Breast epithelium (tissue), 4 donors: ENCODE results near the gene HACD3. TPM values are rescaled to one million over a fixed set of nuclear protein-coding genes. Genes with fewer than 3 reads are reported as not detected.

Experiments
- DNase-seq, 2 donors: peaks; one replicate each; pipeline ENCODE4 v3.0.0-alpha.2; 2019; ENCODE audit warnings: low spot score in 2 of 2
- H3K27ac ChIP-seq, 2 donors: fragments of 200-600 bp; sonication (generic) in 1 of 2; one replicate each; pipeline ENCODE4 v1.5.1; 2016 to 2019; ENCODE audit warnings: mild to moderate bottlenecking in 1 of 2
- H3K27me3 ChIP-seq, 2 donors: fragments of 200-600 bp; sonication (generic) in 1 of 2; one replicate each; pipeline versions ENCODE4 v1.5.1 to v1.6.0; 2017 to 2019; ENCODE audit warnings: control low read depth in 1 of 2, mild to moderate bottlenecking in 1 of 2
- H3K36me3 ChIP-seq: fragments of 200-600 bp; one replicate; pipeline ENCODE4 v1.5.1; 2019
- H3K4me1 ChIP-seq, 2 donors: fragments of 200-600 bp; sonication (generic); one replicate each; pipeline ENCODE4 v1.5.1; 2016 to 2019; ENCODE audit warnings: control low read depth in 1 of 2
- H3K4me3 ChIP-seq, 3 donors: fragments of 200-600 bp; sonication (generic); 1 replicate in 2 of 3; 2 replicates in 1 of 3; pipeline ENCODE4 v1.5.1; 2016 to 2019; ENCODE audit warnings: mild to moderate bottlenecking in 3 of 3, moderate library complexity in 2 of 3
- H3K9me3 ChIP-seq, 2 donors: fragments of 200-600 bp; sonication (generic) in 1 of 2; one replicate each; pipeline ENCODE4 v1.5.1; 2016 to 2019; ENCODE audit warnings: control low read depth in 1 of 2
- POLR2A ChIP-seq: fragments of 450-650 bp; IDR thresholded peaks from one replicate; pipeline ENCODE4 v1.6.1; 2016; ENCODE audit warnings: antibody characterized with exemption, mild to moderate bottlenecking, moderate library complexity
- POLR2AphosphoS5 ChIP-seq, 3 donors: sonication (generic); formaldehyde crosslinking; IDR thresholded peaks; one replicate each; pipeline ENCODE4 v1.6.1; 2017; ENCODE audit warnings: antibody characterized with exemption in 3 of 3
- intact Hi-C: fragments of 100-400 bp; cut with DNase I; formaldehyde crosslinking; loops from one replicate; pipeline ENCODE4 v1.15.1; 2023; ENCODE audit warnings: low total_unique reads
- total RNA-seq, 3 donors: library from RNA; depleted of rRNA; stranded (reverse); fragments of >200 nt; gene quantifications; one replicate each; pipeline ENCODE4 v1.1.0, GENCODE V29; 2016
- TF ChIP-seq, protein P1 (sequence below), 3 donors: fragments of 450-650 bp; IDR thresholded peaks; one replicate each; pipeline ENCODE4 v1.5.1; 2016 to 2017; ENCODE audit warnings: antibody characterized with exemption in 3 of 3, mild to moderate bottlenecking in 3 of 3, moderate library complexity in 3 of 3

Gene HACD3
- total RNA-seq, 3 donors from 2014 or later = 23.2 to 103 (median 78.3) TPM

DNA sequence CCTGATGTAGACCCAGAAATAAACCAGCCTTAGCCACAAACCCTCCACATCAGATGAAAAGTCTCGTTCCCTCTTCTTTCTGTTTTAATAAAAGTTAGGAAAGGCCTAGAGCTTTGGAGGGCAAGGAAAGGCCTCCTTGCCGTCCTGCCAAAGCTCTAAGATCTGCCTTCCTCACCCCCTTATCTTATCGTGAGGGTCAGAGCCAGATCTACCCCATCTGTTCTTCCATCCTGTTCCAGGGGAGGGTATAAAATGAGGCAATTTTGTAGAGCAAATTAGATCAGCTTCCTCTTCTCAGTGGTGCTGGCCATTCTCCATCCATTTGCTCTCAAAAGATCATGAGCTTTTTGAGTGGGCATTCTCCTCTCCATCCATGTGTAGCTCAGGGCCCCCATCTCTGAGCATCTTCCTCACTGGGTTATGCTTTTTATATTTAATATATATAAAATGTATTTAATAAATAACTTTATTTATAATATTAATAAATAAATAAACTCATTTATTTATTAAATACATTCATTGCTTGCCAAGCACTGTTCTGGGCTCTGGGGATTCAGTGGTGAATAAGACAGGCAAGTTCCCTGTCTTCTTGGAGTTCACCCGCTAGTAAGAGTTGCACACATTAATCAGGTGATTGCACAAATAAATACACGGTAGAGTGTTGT lies 89.5 kb downstream of the HACD3 start:
- Histone ChIP-seq H3K27ac (no peak overlapping the region), H3K4me3 (no peak overlapping the region), H3K4me1 (no peaks in the 10 kb centered on the region), H3K9me3 (no peaks in the 10 kb centered on the region), H3K36me3 (no peaks in the 10 kb centered on the region), H3K27me3 (no peaks in the 10 kb centered on the region)
- intact Hi-C loops = no loop called here
- TF ChIP-seq, protein P1, sequence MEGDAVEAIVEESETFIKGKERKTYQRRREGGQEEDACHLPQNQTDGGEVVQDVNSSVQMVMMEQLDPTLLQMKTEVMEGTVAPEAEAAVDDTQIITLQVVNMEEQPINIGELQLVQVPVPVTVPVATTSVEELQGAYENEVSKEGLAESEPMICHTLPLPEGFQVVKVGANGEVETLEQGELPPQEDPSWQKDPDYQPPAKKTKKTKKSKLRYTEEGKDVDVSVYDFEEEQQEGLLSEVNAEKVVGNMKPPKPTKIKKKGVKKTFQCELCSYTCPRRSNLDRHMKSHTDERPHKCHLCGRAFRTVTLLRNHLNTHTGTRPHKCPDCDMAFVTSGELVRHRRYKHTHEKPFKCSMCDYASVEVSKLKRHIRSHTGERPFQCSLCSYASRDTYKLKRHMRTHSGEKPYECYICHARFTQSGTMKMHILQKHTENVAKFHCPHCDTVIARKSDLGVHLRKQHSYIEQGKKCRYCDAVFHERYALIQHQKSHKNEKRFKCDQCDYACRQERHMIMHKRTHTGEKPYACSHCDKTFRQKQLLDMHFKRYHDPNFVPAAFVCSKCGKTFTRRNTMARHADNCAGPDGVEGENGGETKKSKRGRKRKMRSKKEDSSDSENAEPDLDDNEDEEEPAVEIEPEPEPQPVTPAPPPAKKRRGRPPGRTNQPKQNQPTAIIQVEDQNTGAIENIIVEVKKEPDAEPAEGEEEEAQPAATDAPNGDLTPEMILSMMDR (IDR thresholded peaks at IDR 0.05) = no peak
- TF ChIP-seq POLR2A = no peak
- TF ChIP-seq POLR2AphosphoS5 (IDR thresholded peaks at IDR 0.05) = no peak
- DNase-seq = no peak

DNA sequence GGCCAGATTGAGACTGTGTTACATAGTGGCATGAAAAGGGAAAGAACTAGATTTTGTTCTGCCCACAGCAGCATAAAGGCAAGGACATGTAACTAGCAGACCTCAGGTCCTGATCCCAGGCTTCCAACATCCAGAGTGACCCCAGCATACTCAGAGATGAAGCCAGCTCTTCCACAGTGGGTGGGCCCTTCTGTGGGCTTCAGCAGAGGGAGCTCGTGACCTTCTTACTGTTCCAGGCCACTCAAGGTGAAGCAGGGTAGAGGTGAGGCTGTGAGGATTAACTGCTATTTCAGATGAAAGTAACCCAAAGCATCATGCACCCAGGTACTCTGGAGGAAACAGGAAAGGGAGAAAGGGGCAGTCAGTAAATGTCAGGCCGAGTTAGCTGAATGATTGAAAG lies 90.6 kb downstream of the HACD3 start:
- DNase-seq = no peak
- intact Hi-C loops = no loop called here
- Histone ChIP-seq H3K36me3 (no peaks in the 10 kb centered on the region), H3K4me1 (no peaks in the 10 kb centered on the region), H3K4me3 (no peak overlapping the region), H3K27ac (no peak overlapping the region), H3K9me3 (no peaks in the 10 kb centered on the region), H3K27me3 (no peaks in the 10 kb centered on the region)
- no peak for TF ChIP-seq POLR2AphosphoS5 (IDR thresholded peaks at IDR 0.05)
- TF ChIP-seq, protein P1 (IDR thresholded peaks at IDR 0.05) = no peak
- TF ChIP-seq POLR2A = no peak

DNA sequence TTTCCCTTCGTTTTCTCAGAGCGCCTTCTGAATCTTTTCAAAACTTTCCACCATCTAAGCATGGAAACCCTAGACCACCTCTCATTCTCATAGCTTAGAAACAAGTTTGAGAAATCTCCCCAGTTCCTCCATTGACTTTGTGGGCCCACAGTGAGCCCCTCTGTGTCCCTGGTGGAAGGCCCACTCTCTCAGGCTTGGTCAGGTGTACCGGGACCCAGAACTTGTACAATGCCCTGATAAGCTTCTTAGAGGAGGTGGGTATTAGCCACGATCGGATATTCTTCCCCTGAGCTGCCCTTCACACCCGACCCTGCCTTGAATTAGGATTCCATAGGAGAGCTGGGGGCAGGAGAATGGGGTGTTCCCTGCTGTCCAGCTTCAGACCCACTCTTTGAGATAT lies 91.4 kb downstream of the HACD3 start, which contains the start of gene SLC24A1:
Gene SLC24A1 (plus strand): TSS at position 301 of the 400 bp plus-strand sequence. CDS start 2,143 bp downstream, outside the sequence.
- no peaks in the 10 kb centered on the region for H3K9me3 ChIP-seq
- no peaks in the 10 kb centered on the region for H3K27me3 ChIP-seq
- TF ChIP-seq POLR2A (no peak), POLR2AphosphoS5 (IDR thresholded peaks at IDR 0.05) (no peak)
- TF ChIP-seq, protein P1 (IDR thresholded peaks at IDR 0.05) = no peak
- H3K27ac ChIP-seq = no peak within 1 kb of the TSS
- no peak for DNase-seq
- no peak within 1 kb of the TSS for H3K4me3 ChIP-seq
- H3K36me3 ChIP-seq = no peaks in the 10 kb centered on the region
- no peaks in the 10 kb centered on the region for H3K4me1 ChIP-seq
- intact Hi-C loops = no loop called here

DNA sequence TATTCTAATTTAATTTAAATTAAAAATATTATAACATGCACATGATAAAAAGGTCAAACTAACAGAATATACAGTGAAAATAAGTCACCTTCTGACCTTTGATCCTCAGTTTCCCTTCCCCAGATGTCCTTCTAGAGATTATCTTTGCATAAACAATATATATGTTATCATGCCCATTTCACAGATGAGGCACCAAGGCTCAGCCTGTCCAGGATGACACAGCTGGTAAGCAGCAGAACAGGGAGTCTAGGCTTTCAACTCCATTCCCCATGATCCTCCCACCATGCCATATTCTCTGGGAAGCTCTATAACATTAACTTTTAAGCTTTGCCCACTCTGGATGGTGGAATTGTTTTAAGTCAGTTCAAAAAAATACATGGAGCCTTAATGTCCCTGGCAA lies 92.8 kb downstream of the HACD3 start:
- no peak for DNase-seq
- H3K9me3 ChIP-seq = no peaks in the 10 kb centered on the region
- no peak overlapping the region for H3K27ac ChIP-seq
- H3K4me3 ChIP-seq = no peak overlapping the region
- intact Hi-C loops = no loop called here
- TF ChIP-seq POLR2AphosphoS5 (IDR thresholded peaks at IDR 0.05) = no peak
- TF ChIP-seq, protein P1 (IDR thresholded peaks at IDR 0.05) = no peak
- no peak for TF ChIP-seq POLR2A
- H3K4me1 ChIP-seq = no peaks in the 10 kb centered on the region
- H3K36me3 ChIP-seq = no peaks in the 10 kb centered on the region
- no peaks in the 10 kb centered on the region for H3K27me3 ChIP-seq

DNA sequence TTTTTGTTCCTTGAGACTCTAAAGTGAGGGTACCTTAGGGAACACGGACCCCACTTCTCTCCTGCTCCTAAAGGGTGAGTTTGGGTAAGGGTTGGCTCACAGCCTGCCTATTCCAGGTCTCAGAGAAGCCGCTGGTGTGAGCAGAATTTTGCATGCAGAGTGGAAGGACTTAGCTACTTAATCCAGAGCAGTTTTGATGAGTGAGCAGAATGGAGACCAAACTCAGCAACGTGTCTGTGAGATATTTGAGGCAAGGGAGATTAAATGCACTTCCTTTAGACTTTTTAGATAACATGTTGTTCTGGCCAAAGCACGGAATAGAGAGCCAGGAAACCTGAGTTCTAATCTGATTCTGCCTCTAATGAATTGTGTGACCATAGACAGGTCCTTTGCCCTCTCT lies 96.6 kb downstream of the HACD3 start:
- no peaks in the 10 kb centered on the region for H3K9me3 ChIP-seq
- H3K4me1 ChIP-seq = no peaks in the 10 kb centered on the region
- TF ChIP-seq POLR2A (no peak), POLR2AphosphoS5 (IDR thresholded peaks at IDR 0.05) (no peak)
- TF ChIP-seq, protein P1 (IDR thresholded peaks at IDR 0.05) = no peak
- no peaks in the 10 kb centered on the region for H3K36me3 ChIP-seq
- no peak overlapping the region for H3K4me3 ChIP-seq
- H3K27ac ChIP-seq = no peak overlapping the region
- no peak for DNase-seq
- intact Hi-C loops = no loop called here
- H3K27me3 ChIP-seq = no peaks in the 10 kb centered on the region

Other genes with a start within 250 kb of the HACD3 start
- 10 to 100 TPM in 2 of 3 donors, 1 to 10 TPM in 1; 8.5 to 14.9 (median 10.6) TPM for gene PARP16, start 243.6 kb upstream of the HACD3 start, total RNA-seq
- not detected for gene RNU5A-1, start 234.4 kb upstream of the HACD3 start, total RNA-seq
- gene RNU5B-1, start 225.8 kb upstream of the HACD3 start, total RNA-seq = not detected
- gene IGDCC3, start 152.5 kb upstream of the HACD3 start, total RNA-seq = 1 to 10 TPM in 1 of 3 donors, under 1 TPM in 1, not detected in 1; 0.33 to 1.8 TPM
- under 1 TPM; 0.66 to 0.88 (median 0.80) TPM for gene IGDCC4, start 107.5 kb upstream of the HACD3 start, total RNA-seq
- gene DPP8, start 12.8 kb upstream of the HACD3 start, total RNA-seq = 10 to 100 TPM; 35.0 to 47.0 (median 42.6) TPM
- 10 to 100 TPM; 34.6 to 54.3 (median 37.7) TPM for gene INTS14, start 80.7 kb downstream of the HACD3 start, total RNA-seq
- gene SLC24A1, start 91.5 kb downstream of the HACD3 start, total RNA-seq = 10 to 100 TPM in 2 of 3 donors, 1 to 10 TPM in 1; 9.5 to 12.3 (median 10.7) TPM